ENCODE measurements around the gene PPM1K. TPM values are rescaled to one million over a fixed set of nuclear protein-coding genes. Genes with fewer than 3 reads are reported as not detected.

Gene PPM1K
- total and polyA plus RNA-seq, 9 of the 15 experiments (the other 6 are each of a cell fraction or from before 2014, with no cell fraction given) = 8.2 to 18.0 (median 10.5) TPM

DNA sequence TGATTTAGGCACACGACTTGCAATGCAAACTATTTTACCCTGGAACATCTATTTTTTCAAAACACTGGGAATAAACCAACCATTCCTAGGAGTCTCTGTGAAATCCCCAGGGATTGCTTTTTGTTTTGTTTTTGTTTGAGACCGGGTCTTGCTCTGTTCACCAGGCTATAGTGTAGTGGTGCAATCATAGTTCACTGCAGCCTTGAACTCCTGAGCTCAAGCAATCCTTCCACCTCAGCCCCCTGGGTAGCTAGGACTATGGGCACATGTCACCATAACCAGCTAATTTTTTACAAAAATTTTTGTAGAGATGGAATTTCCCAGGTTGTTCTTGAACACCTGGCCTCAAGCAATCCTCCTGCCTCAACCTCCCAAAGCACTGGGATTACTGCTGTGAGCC is 37.8 kb downstream of the PPM1K start (continued):
- TF ChIP-seq, protein P1, sequence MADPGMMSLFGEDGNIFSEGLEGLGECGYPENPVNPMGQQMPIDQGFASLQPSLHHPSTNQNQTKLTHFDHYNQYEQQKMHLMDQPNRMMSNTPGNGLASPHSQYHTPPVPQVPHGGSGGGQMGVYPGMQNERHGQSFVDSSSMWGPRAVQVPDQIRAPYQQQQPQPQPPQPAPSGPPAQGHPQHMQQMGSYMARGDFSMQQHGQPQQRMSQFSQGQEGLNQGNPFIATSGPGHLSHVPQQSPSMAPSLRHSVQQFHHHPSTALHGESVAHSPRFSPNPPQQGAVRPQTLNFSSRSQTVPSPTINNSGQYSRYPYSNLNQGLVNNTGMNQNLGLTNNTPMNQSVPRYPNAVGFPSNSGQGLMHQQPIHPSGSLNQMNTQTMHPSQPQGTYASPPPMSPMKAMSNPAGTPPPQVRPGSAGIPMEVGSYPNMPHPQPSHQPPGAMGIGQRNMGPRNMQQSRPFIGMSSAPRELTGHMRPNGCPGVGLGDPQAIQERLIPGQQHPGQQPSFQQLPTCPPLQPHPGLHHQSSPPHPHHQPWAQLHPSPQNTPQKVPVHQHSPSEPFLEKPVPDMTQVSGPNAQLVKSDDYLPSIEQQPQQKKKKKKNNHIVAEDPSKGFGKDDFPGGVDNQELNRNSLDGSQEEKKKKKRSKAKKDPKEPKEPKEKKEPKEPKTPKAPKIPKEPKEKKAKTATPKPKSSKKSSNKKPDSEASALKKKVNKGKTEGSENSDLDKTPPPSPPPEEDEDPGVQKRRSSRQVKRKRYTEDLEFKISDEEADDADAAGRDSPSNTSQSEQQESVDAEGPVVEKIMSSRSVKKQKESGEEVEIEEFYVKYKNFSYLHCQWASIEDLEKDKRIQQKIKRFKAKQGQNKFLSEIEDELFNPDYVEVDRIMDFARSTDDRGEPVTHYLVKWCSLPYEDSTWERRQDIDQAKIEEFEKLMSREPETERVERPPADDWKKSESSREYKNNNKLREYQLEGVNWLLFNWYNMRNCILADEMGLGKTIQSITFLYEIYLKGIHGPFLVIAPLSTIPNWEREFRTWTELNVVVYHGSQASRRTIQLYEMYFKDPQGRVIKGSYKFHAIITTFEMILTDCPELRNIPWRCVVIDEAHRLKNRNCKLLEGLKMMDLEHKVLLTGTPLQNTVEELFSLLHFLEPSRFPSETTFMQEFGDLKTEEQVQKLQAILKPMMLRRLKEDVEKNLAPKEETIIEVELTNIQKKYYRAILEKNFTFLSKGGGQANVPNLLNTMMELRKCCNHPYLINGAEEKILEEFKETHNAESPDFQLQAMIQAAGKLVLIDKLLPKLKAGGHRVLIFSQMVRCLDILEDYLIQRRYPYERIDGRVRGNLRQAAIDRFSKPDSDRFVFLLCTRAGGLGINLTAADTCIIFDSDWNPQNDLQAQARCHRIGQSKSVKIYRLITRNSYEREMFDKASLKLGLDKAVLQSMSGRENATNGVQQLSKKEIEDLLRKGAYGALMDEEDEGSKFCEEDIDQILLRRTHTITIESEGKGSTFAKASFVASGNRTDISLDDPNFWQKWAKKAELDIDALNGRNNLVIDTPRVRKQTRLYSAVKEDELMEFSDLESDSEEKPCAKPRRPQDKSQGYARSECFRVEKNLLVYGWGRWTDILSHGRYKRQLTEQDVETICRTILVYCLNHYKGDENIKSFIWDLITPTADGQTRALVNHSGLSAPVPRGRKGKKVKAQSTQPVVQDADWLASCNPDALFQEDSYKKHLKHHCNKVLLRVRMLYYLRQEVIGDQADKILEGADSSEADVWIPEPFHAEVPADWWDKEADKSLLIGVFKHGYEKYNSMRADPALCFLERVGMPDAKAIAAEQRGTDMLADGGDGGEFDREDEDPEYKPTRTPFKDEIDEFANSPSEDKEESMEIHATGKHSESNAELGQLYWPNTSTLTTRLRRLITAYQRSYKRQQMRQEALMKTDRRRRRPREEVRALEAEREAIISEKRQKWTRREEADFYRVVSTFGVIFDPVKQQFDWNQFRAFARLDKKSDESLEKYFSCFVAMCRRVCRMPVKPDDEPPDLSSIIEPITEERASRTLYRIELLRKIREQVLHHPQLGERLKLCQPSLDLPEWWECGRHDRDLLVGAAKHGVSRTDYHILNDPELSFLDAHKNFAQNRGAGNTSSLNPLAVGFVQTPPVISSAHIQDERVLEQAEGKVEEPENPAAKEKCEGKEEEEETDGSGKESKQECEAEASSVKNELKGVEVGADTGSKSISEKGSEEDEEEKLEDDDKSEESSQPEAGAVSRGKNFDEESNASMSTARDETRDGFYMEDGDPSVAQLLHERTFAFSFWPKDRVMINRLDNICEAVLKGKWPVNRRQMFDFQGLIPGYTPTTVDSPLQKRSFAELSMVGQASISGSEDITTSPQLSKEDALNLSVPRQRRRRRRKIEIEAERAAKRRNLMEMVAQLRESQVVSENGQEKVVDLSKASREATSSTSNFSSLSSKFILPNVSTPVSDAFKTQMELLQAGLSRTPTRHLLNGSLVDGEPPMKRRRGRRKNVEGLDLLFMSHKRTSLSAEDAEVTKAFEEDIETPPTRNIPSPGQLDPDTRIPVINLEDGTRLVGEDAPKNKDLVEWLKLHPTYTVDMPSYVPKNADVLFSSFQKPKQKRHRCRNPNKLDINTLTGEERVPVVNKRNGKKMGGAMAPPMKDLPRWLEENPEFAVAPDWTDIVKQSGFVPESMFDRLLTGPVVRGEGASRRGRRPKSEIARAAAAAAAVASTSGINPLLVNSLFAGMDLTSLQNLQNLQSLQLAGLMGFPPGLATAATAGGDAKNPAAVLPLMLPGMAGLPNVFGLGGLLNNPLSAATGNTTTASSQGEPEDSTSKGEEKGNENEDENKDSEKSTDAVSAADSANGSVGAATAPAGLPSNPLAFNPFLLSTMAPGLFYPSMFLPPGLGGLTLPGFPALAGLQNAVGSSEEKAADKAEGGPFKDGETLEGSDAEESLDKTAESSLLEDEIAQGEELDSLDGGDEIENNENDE (IDR thresholded peaks at IDR 0.05; ENCODE audit: low read depth, low read length) = no peak
- TF ChIP-seq, protein P2, sequence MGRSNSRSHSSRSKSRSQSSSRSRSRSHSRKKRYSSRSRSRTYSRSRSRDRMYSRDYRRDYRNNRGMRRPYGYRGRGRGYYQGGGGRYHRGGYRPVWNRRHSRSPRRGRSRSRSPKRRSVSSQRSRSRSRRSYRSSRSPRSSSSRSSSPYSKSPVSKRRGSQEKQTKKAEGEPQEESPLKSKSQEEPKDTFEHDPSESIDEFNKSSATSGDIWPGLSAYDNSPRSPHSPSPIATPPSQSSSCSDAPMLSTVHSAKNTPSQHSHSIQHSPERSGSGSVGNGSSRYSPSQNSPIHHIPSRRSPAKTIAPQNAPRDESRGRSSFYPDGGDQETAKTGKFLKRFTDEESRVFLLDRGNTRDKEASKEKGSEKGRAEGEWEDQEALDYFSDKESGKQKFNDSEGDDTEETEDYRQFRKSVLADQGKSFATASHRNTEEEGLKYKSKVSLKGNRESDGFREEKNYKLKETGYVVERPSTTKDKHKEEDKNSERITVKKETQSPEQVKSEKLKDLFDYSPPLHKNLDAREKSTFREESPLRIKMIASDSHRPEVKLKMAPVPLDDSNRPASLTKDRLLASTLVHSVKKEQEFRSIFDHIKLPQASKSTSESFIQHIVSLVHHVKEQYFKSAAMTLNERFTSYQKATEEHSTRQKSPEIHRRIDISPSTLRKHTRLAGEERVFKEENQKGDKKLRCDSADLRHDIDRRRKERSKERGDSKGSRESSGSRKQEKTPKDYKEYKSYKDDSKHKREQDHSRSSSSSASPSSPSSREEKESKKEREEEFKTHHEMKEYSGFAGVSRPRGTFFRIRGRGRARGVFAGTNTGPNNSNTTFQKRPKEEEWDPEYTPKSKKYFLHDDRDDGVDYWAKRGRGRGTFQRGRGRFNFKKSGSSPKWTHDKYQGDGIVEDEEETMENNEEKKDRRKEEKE (IDR thresholded peaks at IDR 0.05; ENCODE audit: borderline replicate concordance in 1 of 2, control insufficient read depth in 1 of 2, low read depth in 2 of 2, low read length in 1 of 2) = no peak
- no peak for TF ChIP-seq ZBED1 (IDR thresholded peaks at IDR 0.05)
- TF ChIP-seq, protein P3, sequence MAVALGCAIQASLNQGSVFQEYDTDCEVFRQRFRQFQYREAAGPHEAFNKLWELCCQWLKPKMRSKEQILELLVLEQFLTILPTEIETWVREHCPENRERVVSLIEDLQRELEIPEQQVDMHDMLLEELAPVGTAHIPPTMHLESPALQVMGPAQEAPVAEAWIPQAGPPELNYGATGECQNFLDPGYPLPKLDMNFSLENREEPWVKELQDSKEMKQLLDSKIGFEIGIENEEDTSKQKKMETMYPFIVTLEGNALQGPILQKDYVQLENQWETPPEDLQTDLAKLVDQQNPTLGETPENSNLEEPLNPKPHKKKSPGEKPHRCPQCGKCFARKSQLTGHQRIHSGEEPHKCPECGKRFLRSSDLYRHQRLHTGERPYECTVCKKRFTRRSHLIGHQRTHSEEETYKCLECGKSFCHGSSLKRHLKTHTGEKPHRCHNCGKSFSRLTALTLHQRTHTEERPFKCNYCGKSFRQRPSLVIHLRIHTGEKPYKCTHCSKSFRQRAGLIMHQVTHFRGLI (CRISPR knock-in tag; IDR thresholded peaks at IDR 0.05) = no peak
- TF ChIP-seq NCOA4 (IDR thresholded peaks at IDR 0.05; ENCODE audit: partially characterized antibody) = no peak
- no peak for TF ChIP-seq MTF1 (CRISPR knock-in tag; IDR thresholded peaks at IDR 0.05; ENCODE audit: borderline replicate concordance)
- no peak for TF ChIP-seq ZNF217 (CRISPR knock-in tag; IDR thresholded peaks at IDR 0.05)
- no peak for TF ChIP-seq COPS2 (conservative IDR thresholded peaks at IDR 0.05)
- no peak for TF ChIP-seq ZNF445 (CRISPR knock-in tag; IDR thresholded peaks at IDR 0.05; ENCODE audit: low read depth)
- TF ChIP-seq, protein P4, sequence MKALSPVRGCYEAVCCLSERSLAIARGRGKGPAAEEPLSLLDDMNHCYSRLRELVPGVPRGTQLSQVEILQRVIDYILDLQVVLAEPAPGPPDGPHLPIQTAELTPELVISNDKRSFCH (CRISPR knock-in tag; IDR thresholded peaks at IDR 0.05) = no peak
- TF ChIP-seq, protein P4 (tag; IDR thresholded peaks at IDR 0.05) = no peak
- no peak for TF ChIP-seq U2AF2 (optimal IDR thresholded peaks at IDR 0.05; ENCODE audit: low read depth, low read length)
